SK-N-SH (cell line): ENCODE data around the gene CACNA1G. TPM values are rescaled to one million over a fixed set of nuclear protein-coding genes. Genes with fewer than 3 reads are reported as not detected.
A peak's percentile ranks its signal among the peaks of the same experiment; 100 is the strongest.

Experiments
- CTCF ChIA-PET: fragments of 300-600, 350-600 bp; formaldehyde crosslinking; extraction: SDS; loops from one replicate; lab custom pipeline; 2021; lab: Yijun Ruan, JAX
- POLR2A ChIA-PET: fragments of 350-600 bp; sonication (Branson Sonifier 250); formaldehyde crosslinking; extraction: SDS; loops from one replicate; lab custom pipeline; 2020; ENCODE audit warnings: antibody characterized with exemption, inconsistent platforms; lab: Yijun Ruan, JAX
- DNase-seq: peaks from one replicate; pipeline ENCODE4 v3.0.0; 2012
- H2AFZ ChIP-seq: fragments of 200-600 bp; sonication (generic); 2 replicates; pipeline ENCODE4 v1.8.1; 2016; ENCODE audit warnings: antibody characterized with exemption, mild to moderate bottlenecking, low read depth
- H3F3A ChIP-seq: fragments of 200-600 bp; sonication (generic); replicated peaks from 2 replicates; pipeline ENCODE3; 2016; ENCODE audit warnings: antibody characterized with exemption, mild to moderate bottlenecking; ENCODE audit not compliant: insufficient read depth
- H3K27ac ChIP-seq, 2 experiments: fragments of 200-500 bp in 1 of 2; fragments of 200-600 bp in 1 of 2; sonication (Bioruptor generic) in 1 of 2; sonication (generic), shearing (Covaris generic) in 1 of 2; 2 replicates each; pipeline versions ENCODE4 v1.5.1 to v1.6.1; 2014 to 2016; ENCODE audit warnings: low read depth in 2 of 2, inconsistent platforms in 1 of 2, low read length in 1 of 2, mild to moderate bottlenecking in 1 of 2, mixed read lengths in 1 of 2
- H3K27me3 ChIP-seq: fragments of 200-600 bp; sonication (generic), shearing (Covaris generic); 2 replicates; pipeline ENCODE4 v1.6.1; 2016; ENCODE audit warnings: mixed run types; ENCODE audit not compliant: insufficient read depth
- H3K36me3 ChIP-seq, 2 experiments: fragments of 200-500 bp in 1 of 2; fragments of 200-600 bp in 1 of 2; sonication (Bioruptor generic) in 1 of 2; sonication (generic) in 1 of 2; replicated peaks in 1 of 2; 2 replicates each; pipeline versions ENCODE3 to v1.5.1; 2014 to 2016; ENCODE audit warnings: low read length in 1 of 2, mild to moderate bottlenecking in 1 of 2; ENCODE audit not compliant: insufficient read depth in 2 of 2, control insufficient read depth in 1 of 2
- H3K4me1 ChIP-seq, 2 experiments: fragments of 200-500 bp in 1 of 2; fragments of 200-600 bp in 1 of 2; sonication (Bioruptor generic) in 1 of 2; sonication (generic), shearing (Covaris generic) in 1 of 2; 2 replicates each; pipeline versions ENCODE4 v1.5.1 to v1.6.1; 2014 to 2016; ENCODE audit warnings: low read depth in 1 of 2, low read length in 1 of 2, mixed run types in 1 of 2; ENCODE audit not compliant: insufficient read depth in 2 of 2, control insufficient read depth in 1 of 2
- H3K4me2 ChIP-seq: fragments of 200-600 bp; sonication (generic), shearing (Covaris generic); 2 replicates; pipeline ENCODE4 v1.6.1; 2017; ENCODE audit warnings: mixed run types
- H3K4me3 ChIP-seq, 2 experiments: fragments of 200-500 bp in 1 of 2; fragments of 200-600 bp in 1 of 2; sonication (Bioruptor generic) in 1 of 2; sonication (generic), shearing (Covaris generic) in 1 of 2; 2 replicates each; pipeline versions ENCODE4 v1.5.1 to v1.8.1; 2014 to 2016; ENCODE audit warnings: low read depth in 2 of 2, inconsistent platforms in 1 of 2, low read length in 1 of 2, mild to moderate bottlenecking in 1 of 2, mixed read lengths in 1 of 2, moderate library complexity in 1 of 2
- H3K79me2 ChIP-seq: fragments of 200-600 bp; sonication (generic); 2 replicates; pipeline ENCODE4 v1.8.1; 2017; ENCODE audit warnings: mild to moderate bottlenecking; ENCODE audit not compliant: insufficient read depth
- H3K9ac ChIP-seq: fragments of 200-600 bp; sonication (generic); 2 replicates; pipeline ENCODE4 v1.6.1; 2017; ENCODE audit warnings: mixed run types
- H3K9me2 ChIP-seq: fragments of 200-600 bp; sonication (generic); 2 replicates; pipeline ENCODE4 v1.6.1; 2017; ENCODE audit warnings: mixed run types
- H3K9me3 ChIP-seq: fragments of 200-600 bp; sonication (generic); 2 replicates; pipeline ENCODE4 v1.6.1; 2017; ENCODE audit warnings: mixed run types, mild to moderate bottlenecking, moderate library complexity
- H4K20me1 ChIP-seq: fragments of 200-600 bp; sonication (generic); 2 replicates; pipeline ENCODE4 v1.6.1; 2017; ENCODE audit warnings: mild to moderate bottlenecking, mixed run types; ENCODE audit not compliant: insufficient read depth
- CHD2 ChIP-seq: fragments of 150-350 bp; IDR thresholded peaks from 2 replicates; pipeline ENCODE4 v1.6.1; 2018; ENCODE audit warnings: low read length; ENCODE audit not compliant: partially characterized antibody
- CTCF ChIP-seq: fragments of 200-600 bp; sonication (generic); IDR thresholded peaks from 2 replicates; pipeline ENCODE4 v1.6.1; 2017; ENCODE audit warnings: antibody characterized with exemption, mild to moderate bottlenecking, moderate library complexity
- EP300 ChIP-seq, 2 experiments: IDR thresholded peaks; 2 replicates each; pipeline versions ENCODE4 v1.4.0 to v1.6.1; 2012; ENCODE audit warnings: borderline replicate concordance in 1 of 2, low read depth in 1 of 2, low read length in 1 of 2
- EZH2phosphoT487 ChIP-seq: fragments of 200-600 bp; sonication (generic); IDR thresholded peaks from 2 replicates; pipeline ENCODE4 v1.6.1; 2017; ENCODE audit warnings: low read depth, mixed run types, mild to moderate bottlenecking, antibody characterized with exemption, moderate library complexity, borderline replicate concordance
- FOXJ3 ChIP-seq: sonication (generic); formaldehyde crosslinking; IDR thresholded peaks from 2 replicates; pipeline ENCODE4 v1.5.1; 2020; ENCODE audit warnings: mild to moderate bottlenecking, missing genetic modification reagents
- GABPA ChIP-seq: IDR thresholded peaks from 2 replicates; pipeline ENCODE4 v1.4.0; 2012; ENCODE audit warnings: low read depth, mild to moderate bottlenecking
- GATA2 ChIP-seq: sonication (generic); formaldehyde crosslinking; IDR thresholded peaks from 2 replicates; pipeline ENCODE4 v1.5.0; 2020; ENCODE audit warnings: mild to moderate bottlenecking, missing genetic modification reagents
- IRF3 ChIP-seq: fragments of 150-350 bp; IDR thresholded peaks from 2 replicates; pipeline ENCODE4 v1.6.1; 2016; ENCODE audit warnings: mild to moderate bottlenecking, low read depth, low read length
- MEF2A ChIP-seq: IDR thresholded peaks from 2 replicates; pipeline ENCODE4 v1.4.0; 2012; ENCODE audit warnings: low read depth, borderline replicate concordance
- MXI1 ChIP-seq: IDR thresholded peaks from 2 replicates; pipeline ENCODE4 v1.6.1; 2012; ENCODE audit warnings: mild to moderate bottlenecking, low read depth, low read length, improper control_type of control experiment
- RCOR1 ChIP-seq: fragments of 150-350 bp; IDR thresholded peaks from 2 replicates; pipeline ENCODE4 v1.6.1; 2017; ENCODE audit warnings: antibody characterized with exemption, low read length
- SIN3A ChIP-seq: IDR thresholded peaks from 2 replicates; pipeline ENCODE4 v1.6.1; 2012; ENCODE audit warnings: low read depth, mild to moderate bottlenecking, low read length, moderate library complexity, borderline replicate concordance
- TAF1 ChIP-seq: IDR thresholded peaks from 2 replicates; pipeline ENCODE4 v1.6.1; 2012; ENCODE audit warnings: low read depth, mild to moderate bottlenecking, low read length, moderate library complexity, borderline replicate concordance
- TCF12 ChIP-seq: IDR thresholded peaks from 2 replicates; pipeline ENCODE4 v1.4.0; 2012
- USF1 ChIP-seq: IDR thresholded peaks from 2 replicates; pipeline ENCODE4 v1.4.0; 2012; ENCODE audit warnings: low read depth, borderline replicate concordance
- WGBS: methylation state at CpG from one replicate; pipeline ENCODE4 v1.1.6; 2017; ENCODE audit warnings: low lambda C conversion rate; 5-methylcytosine and 5-hydroxymethylcytosine counted together
- polyA plus RNA-seq, 3 experiments: library from polyadenylated mRNA; depleted of rRNA; stranded (reverse); fragments of >200 nt; gene quantifications; 2 replicates each; pipeline ENCODE4 v1.2.3, GENCODE V29; 2012

Gene CACNA1G
- polyA plus RNA-seq, 1 of the 3 experiments (the other 2 are of a cell fraction), result 0.21 TPM

GRCh38 chr17:50619489-50619888, 59.0 kb downstream of the CACNA1G start:
- H3F3A ChIP-seq, result no peaks in the 10 kb centered on the region
- H2AFZ ChIP-seq, result peak overlapping the region; percentile 73
- CTCF ChIA-PET, result interaction anchor here (0.7 to 22.2 kb wide), 10 partner anchors 7 to 73 kb away, joined by 3 to 1212 read pairs (median 7); partner anchors contain the start of genes ABCC3, CACNA1G and SPATA20
- no peak for TF ChIP-seq USF1
- TF ChIP-seq RCOR1, result no peak
- TF ChIP-seq FOXJ3, result no peak
- TF ChIP-seq MXI1, result no peak
- no peak for TF ChIP-seq MEF2A
- no peak for TF ChIP-seq SIN3A
- no peak for TF ChIP-seq CHD2
- no peak for TF ChIP-seq CTCF
- TF ChIP-seq IRF3, result no peak
- no peak for TF ChIP-seq EP300 (IDR thresholded peaks at IDR 0.05; ENCODE audit: borderline replicate concordance in 1 of 2, low read depth in 1 of 2, low read length in 1 of 2)
- no peak for TF ChIP-seq GATA2 (CRISPR knock-in tag)
- no peak for TF ChIP-seq GABPA
- no peak for TF ChIP-seq EZH2phosphoT487
- TF ChIP-seq TCF12, result no peak
- no peak for TF ChIP-seq TAF1
- TF ChIP-seq, all 33 proteins: peak for 0
- H3K27ac ChIP-seq, result no peak overlapping the region
- H3K79me2 ChIP-seq, result no peaks in the 10 kb centered on the region
- H3K36me3 ChIP-seq, result no peaks in the 10 kb centered on the region
- H3K9ac ChIP-seq, result no peak overlapping the region
- no peaks in the 10 kb centered on the region for H4K20me1 ChIP-seq
- H3K4me1 ChIP-seq, result peaks cover 6 to 28% of the 10 kb centered on the region in 2 experiments; a peak in 2 of 4 replicates
- H3K27me3 ChIP-seq, result no peaks in the 10 kb centered on the region
- POLR2A ChIA-PET, result no interaction called here
- WGBS, result 86% methylated on average over 5 of the region's 7 CpGs
- H3K4me3 ChIP-seq, result no peak overlapping the region
- H3K9me3 ChIP-seq, result no peaks in the 10 kb centered on the region
- no peaks in the 10 kb centered on the region for H3K9me2 ChIP-seq
- peak overlapping the region; percentile 20; the same call in 1 of the 2 replicates for H3K4me2 ChIP-seq
- no peak for DNase-seq
